ENCODE results near the gene SAT1.
A peak's percentile ranks its signal among the peaks of the same experiment; 100 is the strongest.

The SAT1 gene

DNA sequence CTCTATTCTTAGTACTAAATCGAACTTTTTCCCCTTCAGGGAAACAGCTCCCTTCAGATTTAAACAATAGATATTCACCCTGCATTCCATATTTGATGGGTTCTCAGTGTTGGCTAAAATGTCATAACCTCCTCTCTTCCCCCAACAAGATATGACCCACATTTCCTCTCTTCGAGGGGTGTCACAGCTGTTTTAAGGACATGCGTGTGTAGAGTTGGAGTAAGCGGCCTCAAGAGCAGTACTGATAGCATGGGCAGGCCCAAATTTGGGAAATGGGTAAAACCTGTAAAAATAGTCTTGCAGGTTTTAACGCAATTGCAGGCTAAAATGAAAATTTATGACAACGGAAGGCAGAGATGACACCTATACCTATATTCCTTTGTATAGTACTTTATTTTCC lies 28.7 kb downstream of the SAT1 start:
- in situ Hi-C loops (cut with HindIII; ENCODE audit: low sequenced_read_pairs) = no loop called here
- TF ChIP-seq, protein P1, sequence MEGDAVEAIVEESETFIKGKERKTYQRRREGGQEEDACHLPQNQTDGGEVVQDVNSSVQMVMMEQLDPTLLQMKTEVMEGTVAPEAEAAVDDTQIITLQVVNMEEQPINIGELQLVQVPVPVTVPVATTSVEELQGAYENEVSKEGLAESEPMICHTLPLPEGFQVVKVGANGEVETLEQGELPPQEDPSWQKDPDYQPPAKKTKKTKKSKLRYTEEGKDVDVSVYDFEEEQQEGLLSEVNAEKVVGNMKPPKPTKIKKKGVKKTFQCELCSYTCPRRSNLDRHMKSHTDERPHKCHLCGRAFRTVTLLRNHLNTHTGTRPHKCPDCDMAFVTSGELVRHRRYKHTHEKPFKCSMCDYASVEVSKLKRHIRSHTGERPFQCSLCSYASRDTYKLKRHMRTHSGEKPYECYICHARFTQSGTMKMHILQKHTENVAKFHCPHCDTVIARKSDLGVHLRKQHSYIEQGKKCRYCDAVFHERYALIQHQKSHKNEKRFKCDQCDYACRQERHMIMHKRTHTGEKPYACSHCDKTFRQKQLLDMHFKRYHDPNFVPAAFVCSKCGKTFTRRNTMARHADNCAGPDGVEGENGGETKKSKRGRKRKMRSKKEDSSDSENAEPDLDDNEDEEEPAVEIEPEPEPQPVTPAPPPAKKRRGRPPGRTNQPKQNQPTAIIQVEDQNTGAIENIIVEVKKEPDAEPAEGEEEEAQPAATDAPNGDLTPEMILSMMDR (IDR thresholded peaks at IDR 0.05; ENCODE audit: low read depth, low read length, missing control alignments) = no peak
- no peak for DNase-seq (ENCODE audit: low read depth)
- H3K4me3 ChIP-seq (ENCODE audit: low read depth, low read length) = no peak overlapping the region

DNA sequence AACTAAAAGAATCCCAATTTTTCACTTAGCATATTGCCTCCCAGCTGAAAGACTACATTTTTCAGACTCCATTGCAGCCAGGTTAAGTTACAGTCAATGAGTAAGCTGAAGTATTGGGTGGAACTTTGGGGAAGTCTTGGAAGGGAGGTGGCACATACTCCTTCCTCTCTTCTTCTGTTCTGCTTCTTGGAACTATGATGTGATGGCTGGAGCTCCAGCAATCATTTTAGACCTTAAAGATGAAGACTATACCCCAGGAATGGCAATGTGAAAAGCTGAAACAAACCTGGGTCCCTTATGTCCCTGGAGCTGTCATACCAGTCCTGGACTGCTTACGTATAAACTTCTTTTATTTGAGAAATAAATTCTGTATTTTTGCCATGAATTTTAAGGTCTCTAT lies 30.8 kb downstream of the SAT1 start:
- TF ChIP-seq, protein P1 (IDR thresholded peaks at IDR 0.05; ENCODE audit: low read depth, low read length, missing control alignments) = no peak
- in situ Hi-C loops (cut with HindIII; ENCODE audit: low sequenced_read_pairs) = no loop called here
- no peak for DNase-seq (ENCODE audit: low read depth)
- no peak overlapping the region for H3K4me3 ChIP-seq (ENCODE audit: low read depth, low read length)

DNA sequence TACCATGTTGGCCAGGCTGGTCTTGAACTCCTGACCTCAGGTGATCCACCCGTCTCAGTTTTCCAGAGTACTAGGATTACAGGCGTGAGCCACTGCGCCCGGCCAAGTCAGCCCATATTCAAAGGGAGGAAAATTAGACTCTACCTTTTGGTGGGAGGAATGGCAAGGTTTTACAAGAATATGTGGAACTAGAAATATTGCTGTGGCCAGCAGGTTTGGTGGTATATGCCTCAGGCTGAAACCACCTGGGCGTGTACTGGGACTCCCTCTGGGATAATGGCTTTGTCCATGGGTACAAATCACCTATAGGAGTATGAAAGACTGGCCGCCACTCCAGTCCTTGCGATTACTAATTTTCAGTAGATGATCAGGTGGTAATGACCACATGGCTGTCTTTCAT lies 32.4 kb downstream of the SAT1 start:
- TF ChIP-seq, protein P1 (IDR thresholded peaks at IDR 0.05; ENCODE audit: low read depth, low read length, missing control alignments) = no peak
- no peak for DNase-seq (ENCODE audit: low read depth)
- H3K4me3 ChIP-seq (ENCODE audit: low read depth, low read length) = no peak overlapping the region
- in situ Hi-C loops (cut with HindIII; ENCODE audit: low sequenced_read_pairs) = no loop called here

DNA sequence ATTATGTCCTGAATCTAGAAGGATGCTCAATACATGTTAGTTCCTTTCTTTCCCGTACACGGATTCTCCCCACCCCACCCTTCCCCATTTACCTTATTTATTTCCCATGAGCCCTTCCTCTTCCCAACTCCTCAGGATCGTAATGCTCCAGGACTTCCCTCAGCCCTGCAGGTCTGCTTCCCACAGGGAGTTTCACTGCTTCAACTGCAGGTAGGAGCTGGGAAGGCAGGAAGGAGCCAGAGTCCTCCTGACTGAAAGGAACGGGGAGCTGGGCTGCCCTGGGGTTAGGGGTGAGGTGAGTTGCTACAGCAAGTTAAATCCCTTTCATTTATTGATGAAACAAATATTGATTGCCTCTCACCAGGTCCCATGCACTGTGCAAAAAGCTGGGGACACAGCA lies 33.2 kb downstream of the SAT1 start:
- no peak overlapping the region for H3K4me3 ChIP-seq (ENCODE audit: low read depth, low read length)
- no peak for DNase-seq (ENCODE audit: low read depth)
- TF ChIP-seq, protein P1 (IDR thresholded peaks at IDR 0.05; ENCODE audit: low read depth, low read length, missing control alignments) = no peak
- in situ Hi-C loops (cut with HindIII; ENCODE audit: low sequenced_read_pairs) = no loop called here

DNA sequence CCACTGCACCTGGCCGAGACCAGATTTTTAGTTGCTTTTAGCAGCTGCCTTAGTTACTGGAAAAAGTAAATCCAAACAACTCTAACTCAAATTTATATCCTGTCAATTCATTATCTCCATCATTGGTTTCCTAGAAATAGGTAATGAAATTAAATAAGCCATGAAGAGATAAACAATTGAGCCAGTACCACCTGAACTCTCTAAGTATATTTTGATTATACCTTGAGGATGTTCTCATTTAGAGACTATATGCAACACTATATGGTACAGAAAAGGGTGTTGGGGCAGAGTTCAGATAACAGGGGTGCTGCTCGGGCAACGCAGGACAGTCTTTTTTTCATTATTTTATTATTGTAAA lies 35.0 kb downstream of the SAT1 start:
- in situ Hi-C loops (cut with HindIII; ENCODE audit: low sequenced_read_pairs) = no loop called here

DNA sequence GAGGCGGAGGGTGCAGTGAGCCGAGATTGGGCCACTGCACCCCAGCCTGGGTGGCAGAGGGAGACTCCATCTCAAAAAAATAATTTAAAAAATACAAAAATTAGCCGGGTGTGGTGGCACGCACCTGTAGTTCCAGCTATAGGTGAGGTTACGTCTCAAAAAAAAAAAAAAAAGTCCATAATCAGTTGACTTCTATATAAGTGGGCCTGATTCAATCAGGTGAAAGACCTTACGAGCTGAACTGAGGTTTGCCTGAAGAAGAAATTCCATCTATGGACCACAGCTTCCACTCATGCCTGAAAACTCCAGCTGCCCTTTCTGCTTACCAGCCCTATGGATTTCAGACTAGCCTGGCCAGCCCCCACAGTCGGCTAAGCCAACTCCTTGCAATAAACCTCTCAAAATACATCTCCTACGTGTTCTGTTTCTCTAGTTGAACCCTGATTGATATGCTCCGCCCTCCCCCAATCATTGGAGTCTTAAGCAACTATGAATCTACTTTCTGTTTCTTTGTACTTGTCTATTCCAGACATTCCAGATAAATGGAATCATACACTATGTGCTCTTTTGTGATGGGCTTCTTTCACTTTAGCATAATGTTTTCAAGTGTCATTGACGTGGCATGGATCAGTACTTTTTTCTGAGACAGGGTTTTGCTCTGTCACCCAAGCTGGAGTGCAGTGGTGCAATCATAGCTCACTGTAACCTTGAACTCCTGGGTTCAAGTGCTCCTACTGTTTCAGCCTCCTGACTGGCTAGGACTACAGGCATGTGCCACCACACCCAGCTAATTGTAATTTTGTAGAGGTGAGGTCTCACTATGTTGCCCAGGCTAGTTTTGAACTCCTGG lies 36.6 kb downstream of the SAT1 start:
- TF ChIP-seq, protein P1 (IDR thresholded peaks at IDR 0.05; ENCODE audit: low read depth, low read length, missing control alignments) = no peak
- in situ Hi-C loops (cut with HindIII; ENCODE audit: low sequenced_read_pairs) = no loop called here
- peak; percentile 27 for DNase-seq (ENCODE audit: low read depth)

More for the DNA sequence above, 35.0 kb downstream of the SAT1 start:
- DNase-seq (ENCODE audit: low read depth) = no peak
- TF ChIP-seq, protein P1 (IDR thresholded peaks at IDR 0.05; ENCODE audit: low read depth, low read length, missing control alignments) = no peak
- H3K4me3 ChIP-seq (ENCODE audit: low read depth, low read length) = no peak overlapping the region

More for the DNA sequence above, 36.6 kb downstream of the SAT1 start:
- no peak overlapping the region for H3K4me3 ChIP-seq (ENCODE audit: low read depth, low read length)

Data from astrocyte of the cerebellum (primary cell).